GM13976 (cell line): ENCODE results near the gene SLC35E4.

Experiments used
- DNase-seq: peaks from one replicate; pipeline ENCODE4 v3.0.0; 2012; ENCODE audit warnings: low spot score
- in situ Hi-C: fragments of 300-500 bp; cut with MboI; formaldehyde crosslinking; loops from one replicate; pipeline ENCODE4 v1.12.0; 2022; ENCODE audit warnings: low sequenced_read_pairs, mixed read lengths, inconsistent platforms; ENCODE audit not compliant: unreplicated experiment
- TF ChIP-seq, protein P1 (sequence below): IDR thresholded peaks from 2 replicates; pipeline ENCODE4 v1.5.1; 2012; ENCODE audit warnings: borderline replicate concordance, mild to moderate bottlenecking; ENCODE audit not compliant: insufficient read depth; ENCODE audit errors: extremely low read depth, missing control alignments, control extremely low read depth

Gene SLC35E4

GRCh38 chr22:30605449-30606110 lies 30.0 kb upstream of the SLC35E4 start:
- in situ Hi-C loops, result no loop called here
- TF ChIP-seq, protein P1, sequence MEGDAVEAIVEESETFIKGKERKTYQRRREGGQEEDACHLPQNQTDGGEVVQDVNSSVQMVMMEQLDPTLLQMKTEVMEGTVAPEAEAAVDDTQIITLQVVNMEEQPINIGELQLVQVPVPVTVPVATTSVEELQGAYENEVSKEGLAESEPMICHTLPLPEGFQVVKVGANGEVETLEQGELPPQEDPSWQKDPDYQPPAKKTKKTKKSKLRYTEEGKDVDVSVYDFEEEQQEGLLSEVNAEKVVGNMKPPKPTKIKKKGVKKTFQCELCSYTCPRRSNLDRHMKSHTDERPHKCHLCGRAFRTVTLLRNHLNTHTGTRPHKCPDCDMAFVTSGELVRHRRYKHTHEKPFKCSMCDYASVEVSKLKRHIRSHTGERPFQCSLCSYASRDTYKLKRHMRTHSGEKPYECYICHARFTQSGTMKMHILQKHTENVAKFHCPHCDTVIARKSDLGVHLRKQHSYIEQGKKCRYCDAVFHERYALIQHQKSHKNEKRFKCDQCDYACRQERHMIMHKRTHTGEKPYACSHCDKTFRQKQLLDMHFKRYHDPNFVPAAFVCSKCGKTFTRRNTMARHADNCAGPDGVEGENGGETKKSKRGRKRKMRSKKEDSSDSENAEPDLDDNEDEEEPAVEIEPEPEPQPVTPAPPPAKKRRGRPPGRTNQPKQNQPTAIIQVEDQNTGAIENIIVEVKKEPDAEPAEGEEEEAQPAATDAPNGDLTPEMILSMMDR, result peak; percentile 57
- peak; percentile 74 for DNase-seq

DNA sequence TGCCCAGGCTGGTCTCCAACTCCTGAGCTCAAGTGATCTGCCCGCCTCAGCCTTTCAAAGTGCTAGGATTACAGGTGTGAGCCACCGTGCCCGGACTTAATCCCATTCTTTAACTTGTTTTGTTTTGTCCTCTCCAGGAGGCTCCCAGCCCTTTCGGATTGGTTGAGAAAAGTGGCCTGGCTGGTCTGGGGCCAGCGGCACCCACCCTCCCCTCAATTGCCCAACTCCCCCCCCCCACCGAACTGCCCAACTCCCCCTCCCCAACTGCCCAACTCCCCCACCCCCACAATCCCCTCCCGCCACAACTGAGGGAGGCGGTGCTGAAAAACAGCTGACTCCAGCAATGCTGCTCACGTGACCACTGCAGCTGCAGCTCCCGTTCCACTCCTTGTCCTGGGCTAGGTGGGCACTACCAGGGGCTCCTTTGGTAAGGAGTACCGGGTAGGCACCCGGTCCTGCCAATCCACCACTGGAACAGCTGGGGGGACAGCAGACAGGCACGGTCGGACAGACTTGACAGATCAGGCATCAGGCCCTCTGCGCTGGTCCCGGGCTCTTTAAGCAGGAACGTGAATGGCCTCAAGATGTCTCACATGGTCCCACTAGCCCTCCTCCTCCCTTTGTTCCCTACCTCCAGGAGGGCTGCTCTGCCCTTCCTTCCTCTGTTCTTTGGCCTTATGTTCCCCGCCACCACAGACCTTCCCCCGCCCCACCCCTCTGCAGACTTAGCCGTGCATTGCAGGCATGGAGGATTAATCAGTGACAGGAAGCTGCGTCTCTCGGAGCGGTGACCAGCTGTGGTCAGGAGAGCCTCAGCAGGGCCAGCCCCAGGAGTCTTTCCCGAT lies 28.9 kb upstream of the SLC35E4 start, which contains the start of gene TCN2:
TCN2 (plus strand) TSS at position 720 of the 845 bp plus-strand sequence. CDS start 158 bp downstream, outside the sequence.
- TF ChIP-seq, protein P1, result no peak
- DNase-seq, result peak; percentile 75
- in situ Hi-C loops, result no loop called here

GRCh38 chr22:30607300-30607930 lies 28.2 kb upstream of the SLC35E4 start:
- TF ChIP-seq, protein P1, result no peak
- in situ Hi-C loops, result no loop called here
- DNase-seq, result no peak

GRCh38 chr22:30607939-30608338 lies 27.6 kb upstream of the SLC35E4 start:
- in situ Hi-C loops, result no loop called here
- peak; percentile 44 for DNase-seq
- TF ChIP-seq, protein P1, result no peak

GRCh38 chr22:30609260-30610185 lies 26.1 kb upstream of the SLC35E4 start:
- in situ Hi-C loops, result no loop called here
- TF ChIP-seq, protein P1, result no peak
- DNase-seq, result peak; percentile 66

DNA sequence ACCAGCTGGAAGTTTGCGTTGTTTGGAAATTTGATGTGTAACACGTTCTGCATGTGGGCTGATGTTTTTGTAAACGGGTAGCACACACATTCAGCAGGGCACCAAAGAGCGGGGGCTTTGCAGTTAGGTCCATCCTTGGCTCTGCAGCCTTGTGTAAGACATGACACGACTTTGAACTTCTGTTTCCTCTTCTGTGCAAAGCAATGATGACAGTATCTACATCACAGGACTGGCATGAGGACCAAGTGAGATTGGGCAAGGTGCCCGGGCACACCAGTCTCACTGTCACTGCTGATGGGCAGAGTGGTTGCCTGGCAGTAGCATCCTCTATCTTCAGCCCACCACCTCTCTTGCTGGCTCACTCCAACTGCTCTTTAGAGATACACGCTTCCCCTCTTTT lies 25.3 kb upstream of the SLC35E4 start:
- in situ Hi-C loops, result no loop called here
- TF ChIP-seq, protein P1, result no peak
- DNase-seq, result no peak
